HCT116 (cell line): ENCODE measurements around the gene RPN1.

Experiments used
- POLR2AphosphoS5 ChIP-seq: IDR thresholded peaks from 2 replicates; pipeline ENCODE4 v1.6.1; 2011; ENCODE audit warnings: mild to moderate bottlenecking, low read depth, low read length, moderate library complexity
- TF ChIP-seq, protein P1 (sequence below), 3 experiments: fragments of 200-600 bp in 1 of 3; sonication (generic) in 1 of 3; IDR thresholded peaks in 2 of 3; conservative IDR thresholded peaks in 1 of 3; 2 replicates each; pipeline ENCODE4 v1.5.1; 2012 to 2017; ENCODE audit warnings: low read depth in 2 of 3, low read length in 2 of 3, antibody characterized with exemption in 1 of 3, borderline replicate concordance in 1 of 3, control low read depth in 1 of 3, mild to moderate bottlenecking in 1 of 3, mixed read lengths in 1 of 3, mixed run types in 1 of 3, moderate library complexity in 1 of 3; ENCODE audit not compliant: insufficient read depth in 1 of 3
- TF ChIP-seq, protein P2 (sequence below): IDR thresholded peaks from 2 replicates; pipeline ENCODE4 v1.6.1; 2012
- TF ChIP-seq, protein P3 (sequence below): IDR thresholded peaks from 2 replicates; pipeline ENCODE4 v1.6.1; 2012; ENCODE audit warnings: low read depth
- TF ChIP-seq, protein P4 (sequence below): IDR thresholded peaks from 2 replicates; pipeline ENCODE4 v1.6.1; 2011; ENCODE audit warnings: mild to moderate bottlenecking, low read length, moderate library complexity; ENCODE audit not compliant: insufficient replicate concordance; ENCODE audit errors: extremely low read depth

DNA sequence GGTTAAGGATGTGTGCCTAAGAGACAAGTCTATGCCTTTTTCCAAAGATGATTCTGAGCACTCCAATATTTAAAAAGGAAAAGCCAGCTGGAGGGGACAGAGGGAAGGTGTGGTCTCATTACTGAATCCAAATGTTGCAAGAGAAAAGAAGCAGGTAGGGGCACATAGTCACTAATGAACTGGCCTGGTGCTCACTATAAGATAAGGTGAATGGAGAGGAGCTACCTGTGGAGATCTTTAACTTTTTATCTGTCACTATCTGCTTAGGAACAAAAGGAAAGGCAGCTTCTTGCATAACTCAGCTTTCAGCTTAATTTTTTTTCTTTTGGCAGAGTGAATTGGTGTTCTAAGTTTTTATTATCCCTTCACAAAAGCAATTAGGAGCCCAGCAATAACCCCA lies 69.1 kb downstream of the RPN1 start:
- TF ChIP-seq POLR2AphosphoS5, result no peak
- TF ChIP-seq, protein P1, sequence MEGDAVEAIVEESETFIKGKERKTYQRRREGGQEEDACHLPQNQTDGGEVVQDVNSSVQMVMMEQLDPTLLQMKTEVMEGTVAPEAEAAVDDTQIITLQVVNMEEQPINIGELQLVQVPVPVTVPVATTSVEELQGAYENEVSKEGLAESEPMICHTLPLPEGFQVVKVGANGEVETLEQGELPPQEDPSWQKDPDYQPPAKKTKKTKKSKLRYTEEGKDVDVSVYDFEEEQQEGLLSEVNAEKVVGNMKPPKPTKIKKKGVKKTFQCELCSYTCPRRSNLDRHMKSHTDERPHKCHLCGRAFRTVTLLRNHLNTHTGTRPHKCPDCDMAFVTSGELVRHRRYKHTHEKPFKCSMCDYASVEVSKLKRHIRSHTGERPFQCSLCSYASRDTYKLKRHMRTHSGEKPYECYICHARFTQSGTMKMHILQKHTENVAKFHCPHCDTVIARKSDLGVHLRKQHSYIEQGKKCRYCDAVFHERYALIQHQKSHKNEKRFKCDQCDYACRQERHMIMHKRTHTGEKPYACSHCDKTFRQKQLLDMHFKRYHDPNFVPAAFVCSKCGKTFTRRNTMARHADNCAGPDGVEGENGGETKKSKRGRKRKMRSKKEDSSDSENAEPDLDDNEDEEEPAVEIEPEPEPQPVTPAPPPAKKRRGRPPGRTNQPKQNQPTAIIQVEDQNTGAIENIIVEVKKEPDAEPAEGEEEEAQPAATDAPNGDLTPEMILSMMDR (IDR thresholded peaks at IDR 0.05 in 2 of 3, conservative IDR thresholded peaks at IDR 0.05 in 1 of 3; ENCODE audit: borderline replicate concordance in 1 of 3, insufficient read depth in 1 of 3, low read depth in 2 of 3, low read length in 2 of 3), result no peak
- TF ChIP-seq, protein P2, sequence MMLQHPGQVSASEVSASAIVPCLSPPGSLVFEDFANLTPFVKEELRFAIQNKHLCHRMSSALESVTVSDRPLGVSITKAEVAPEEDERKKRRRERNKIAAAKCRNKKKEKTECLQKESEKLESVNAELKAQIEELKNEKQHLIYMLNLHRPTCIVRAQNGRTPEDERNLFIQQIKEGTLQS, result no peak
- TF ChIP-seq, protein P3, sequence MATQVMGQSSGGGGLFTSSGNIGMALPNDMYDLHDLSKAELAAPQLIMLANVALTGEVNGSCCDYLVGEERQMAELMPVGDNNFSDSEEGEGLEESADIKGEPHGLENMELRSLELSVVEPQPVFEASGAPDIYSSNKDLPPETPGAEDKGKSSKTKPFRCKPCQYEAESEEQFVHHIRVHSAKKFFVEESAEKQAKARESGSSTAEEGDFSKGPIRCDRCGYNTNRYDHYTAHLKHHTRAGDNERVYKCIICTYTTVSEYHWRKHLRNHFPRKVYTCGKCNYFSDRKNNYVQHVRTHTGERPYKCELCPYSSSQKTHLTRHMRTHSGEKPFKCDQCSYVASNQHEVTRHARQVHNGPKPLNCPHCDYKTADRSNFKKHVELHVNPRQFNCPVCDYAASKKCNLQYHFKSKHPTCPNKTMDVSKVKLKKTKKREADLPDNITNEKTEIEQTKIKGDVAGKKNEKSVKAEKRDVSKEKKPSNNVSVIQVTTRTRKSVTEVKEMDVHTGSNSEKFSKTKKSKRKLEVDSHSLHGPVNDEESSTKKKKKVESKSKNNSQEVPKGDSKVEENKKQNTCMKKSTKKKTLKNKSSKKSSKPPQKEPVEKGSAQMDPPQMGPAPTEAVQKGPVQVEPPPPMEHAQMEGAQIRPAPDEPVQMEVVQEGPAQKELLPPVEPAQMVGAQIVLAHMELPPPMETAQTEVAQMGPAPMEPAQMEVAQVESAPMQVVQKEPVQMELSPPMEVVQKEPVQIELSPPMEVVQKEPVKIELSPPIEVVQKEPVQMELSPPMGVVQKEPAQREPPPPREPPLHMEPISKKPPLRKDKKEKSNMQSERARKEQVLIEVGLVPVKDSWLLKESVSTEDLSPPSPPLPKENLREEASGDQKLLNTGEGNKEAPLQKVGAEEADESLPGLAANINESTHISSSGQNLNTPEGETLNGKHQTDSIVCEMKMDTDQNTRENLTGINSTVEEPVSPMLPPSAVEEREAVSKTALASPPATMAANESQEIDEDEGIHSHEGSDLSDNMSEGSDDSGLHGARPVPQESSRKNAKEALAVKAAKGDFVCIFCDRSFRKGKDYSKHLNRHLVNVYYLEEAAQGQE, result no peak
- TF ChIP-seq, protein P4, sequence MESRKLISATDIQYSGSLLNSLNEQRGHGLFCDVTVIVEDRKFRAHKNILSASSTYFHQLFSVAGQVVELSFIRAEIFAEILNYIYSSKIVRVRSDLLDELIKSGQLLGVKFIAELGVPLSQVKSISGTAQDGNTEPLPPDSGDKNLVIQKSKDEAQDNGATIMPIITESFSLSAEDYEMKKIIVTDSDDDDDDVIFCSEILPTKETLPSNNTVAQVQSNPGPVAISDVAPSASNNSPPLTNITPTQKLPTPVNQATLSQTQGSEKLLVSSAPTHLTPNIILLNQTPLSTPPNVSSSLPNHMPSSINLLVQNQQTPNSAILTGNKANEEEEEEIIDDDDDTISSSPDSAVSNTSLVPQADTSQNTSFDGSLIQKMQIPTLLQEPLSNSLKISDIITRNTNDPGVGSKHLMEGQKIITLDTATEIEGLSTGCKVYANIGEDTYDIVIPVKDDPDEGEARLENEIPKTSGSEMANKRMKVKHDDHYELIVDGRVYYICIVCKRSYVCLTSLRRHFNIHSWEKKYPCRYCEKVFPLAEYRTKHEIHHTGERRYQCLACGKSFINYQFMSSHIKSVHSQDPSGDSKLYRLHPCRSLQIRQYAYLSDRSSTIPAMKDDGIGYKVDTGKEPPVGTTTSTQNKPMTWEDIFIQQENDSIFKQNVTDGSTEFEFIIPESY, result no peak
